HCT116 (cell line): Measurements from ENCODE around the gene FOXJ1. TPM values are rescaled to one million over a fixed set of nuclear protein-coding genes. Genes with fewer than 3 reads are reported as not detected.

Experiments used
- ATAC-seq: fragments of 200-7000 bp; cut with Tn5 transposase; 2 replicates; pipeline ENCODE4 v1.9.1; 2020; ENCODE audit warnings: mild to moderate bottlenecking, moderate library complexity
- BruUV-seq: library from RNA; stranded (reverse); fragments of 400-500 nt; replicated peaks from 2 replicates; lab custom pipeline; 2021; lab: Mats Ljungman, UMichigan
- CTCF ChIA-PET: fragments of 300-600 bp; sonication (Branson Sonifier 250); formaldehyde crosslinking; loops from one replicate; lab custom pipeline; 2021; ENCODE audit warnings: antibody characterized with exemption; lab: Charles Lee
- POLR2A ChIA-PET: fragments of 300-600, 350-600 bp; sonication (Branson Sonifier 250); formaldehyde crosslinking; loops from one replicate; lab custom pipeline; 2021; ENCODE audit warnings: antibody characterized with exemption; lab: Charles Lee
- RAD21 ChIA-PET, 2 experiments: fragments of 300-600 bp; sonication (Branson Sonifier 250); formaldehyde crosslinking; loops; one replicate each; lab custom pipeline; 2023; ENCODE audit warnings: low total read pairs in 2 of 2; ENCODE audit not compliant: uncharacterized antibody in 2 of 2, unreplicated experiment in 2 of 2, low non-redundant PET in 1 of 2; lab: Charles Lee
- DNase-seq: peaks from one replicate; pipeline ENCODE4 v3.0.0-alpha.2; 2010; ENCODE audit warnings: low read depth, low spot score
- H2AFZ ChIP-seq: fragments of 200-600 bp; shearing (Covaris generic), sonication (generic); 2 replicates; pipeline ENCODE4 v1.6.1; 2017; ENCODE audit warnings: low read depth, mixed run types, mixed read lengths, antibody characterized with exemption, low read length; ENCODE audit not compliant: poor library complexity, severe bottlenecking
- H3K27ac ChIP-seq: 2 replicates; pipeline ENCODE4 v1.5.1; 2012; ENCODE audit warnings: low read depth, low read length
- H3K27me3 ChIP-seq: fragments of 200-600 bp; sonication (generic); 2 replicates; pipeline ENCODE4 v1.6.1; 2016; ENCODE audit warnings: mixed run types, low read length, mixed read lengths; ENCODE audit not compliant: insufficient read depth
- H3K36me3 ChIP-seq, 2 experiments: fragments of 200-500 bp in 1 of 2; fragments of 200-600 bp in 1 of 2; sonication (Bioruptor generic) in 1 of 2; sonication (generic) in 1 of 2; 2 replicates each; pipeline versions ENCODE4 v1.5.1 to v1.6.1; 2014 to 2016; ENCODE audit warnings: low read length in 2 of 2, inconsistent platforms in 1 of 2, mixed read lengths in 1 of 2, mixed run types in 1 of 2; ENCODE audit not compliant: insufficient read depth in 2 of 2, control insufficient read depth in 1 of 2
- H3K4me1 ChIP-seq, 2 experiments: fragments of 200-600 bp in 1 of 2; sonication (generic) in 1 of 2; 2 replicates each; pipeline versions ENCODE4 v1.5.1 to v1.6.1; 2012 to 2017; ENCODE audit warnings: low read length in 2 of 2, inconsistent platforms in 1 of 2, mild to moderate bottlenecking in 1 of 2, mixed read lengths in 1 of 2, mixed run types in 1 of 2, moderate library complexity in 1 of 2; ENCODE audit not compliant: insufficient read depth in 2 of 2, control insufficient read depth in 1 of 2
- H3K4me2 ChIP-seq: fragments of 200-600 bp; sonication (generic); 2 replicates; pipeline ENCODE4 v1.6.1; 2017; ENCODE audit warnings: mixed run types, low read length, mixed read lengths
- H3K4me3 ChIP-seq, 2 experiments: fragments of 200-600 bp in 1 of 2; sonication (generic) in 1 of 2; replicated peaks in 1 of 2; 2 replicates each; pipeline ENCODE4 v1.5.1; 2011 to 2016; ENCODE audit warnings: low read length in 2 of 2, control low read depth in 1 of 2, low read depth in 1 of 2, mild to moderate bottlenecking in 1 of 2, mixed read lengths in 1 of 2, mixed run types in 1 of 2
- H3K79me2 ChIP-seq: fragments of 200-600 bp; sonication (generic); 2 replicates; pipeline ENCODE4 v1.6.1; 2017; ENCODE audit warnings: mild to moderate bottlenecking, mixed run types, low read length, moderate library complexity, mixed read lengths; ENCODE audit not compliant: insufficient read depth
- H3K9ac ChIP-seq: fragments of 200-600 bp; sonication (generic); 2 replicates; pipeline ENCODE4 v1.6.1; 2016; ENCODE audit warnings: low read length, mixed read lengths
- H3K9me2 ChIP-seq: fragments of 200-600 bp; sonication (generic), shearing (Covaris generic); 2 replicates; pipeline ENCODE4 v1.6.1; 2017; ENCODE audit warnings: mixed run types, mild to moderate bottlenecking, moderate library complexity; ENCODE audit not compliant: insufficient read depth
- H3K9me3 ChIP-seq, 2 experiments: fragments of 200-500 bp in 1 of 2; fragments of 200-600 bp in 1 of 2; sonication (Bioruptor generic) in 1 of 2; sonication (generic) in 1 of 2; 2 replicates each; pipeline ENCODE4 v1.6.1; 2014 to 2017; ENCODE audit warnings: low read length in 2 of 2, mixed read lengths in 2 of 2, inconsistent platforms in 1 of 2, low read depth in 1 of 2, mild to moderate bottlenecking in 1 of 2, mixed run types in 1 of 2, moderate library complexity in 1 of 2; ENCODE audit not compliant: control insufficient read depth in 1 of 2, insufficient read depth in 1 of 2
- H4K20me1 ChIP-seq: fragments of 200-600 bp; sonication (generic), shearing (Covaris generic); 2 replicates; pipeline ENCODE4 v1.6.1; 2017; ENCODE audit warnings: mixed run types, mild to moderate bottlenecking, moderate library complexity; ENCODE audit not compliant: insufficient read depth
- CBX3 ChIP-seq: IDR thresholded peaks from 2 replicates; pipeline ENCODE4 v1.6.1; 2012; ENCODE audit warnings: low read depth
- CEBPB ChIP-seq: IDR thresholded peaks from 2 replicates; pipeline ENCODE4 v1.6.1; 2012; ENCODE audit warnings: low read depth
- EGR1 ChIP-seq: IDR thresholded peaks from 2 replicates; pipeline ENCODE4 v1.6.1; 2012; ENCODE audit warnings: low read depth
- ELF1 ChIP-seq: IDR thresholded peaks from 2 replicates; pipeline ENCODE4 v1.6.1; 2012; ENCODE audit warnings: low read depth, borderline replicate concordance
- EZH2 ChIP-seq: fragments of 200-600 bp; sonication (generic); IDR thresholded peaks from 2 replicates; pipeline ENCODE4 v1.6.1; 2017; ENCODE audit warnings: antibody characterized with exemption, mixed run types
- EZH2phosphoT487 ChIP-seq: fragments of 200-600 bp; IDR thresholded peaks from 2 replicates; pipeline ENCODE4 v1.6.1; 2018; ENCODE audit warnings: antibody characterized with exemption, borderline replicate concordance
- FOSL1 ChIP-seq: IDR thresholded peaks from 2 replicates; pipeline ENCODE4 v1.6.1; 2012; ENCODE audit warnings: low read depth
- JUND ChIP-seq: IDR thresholded peaks from 2 replicates; pipeline ENCODE4 v1.6.1; 2012
- MAX ChIP-seq: IDR thresholded peaks from 2 replicates; pipeline ENCODE4 v1.6.1; 2012
- POLR2A ChIP-seq: IDR thresholded peaks from 2 replicates; pipeline ENCODE4 v1.7.0; 2011; ENCODE audit warnings: borderline replicate concordance; ENCODE audit not compliant: insufficient read depth, insufficient read length; ENCODE audit errors: extremely low read depth
- POLR2AphosphoS5 ChIP-seq: IDR thresholded peaks from 2 replicates; pipeline ENCODE4 v1.6.1; 2011; ENCODE audit warnings: mild to moderate bottlenecking, low read depth, low read length, moderate library complexity
- RAD21 ChIP-seq: IDR thresholded peaks from 2 replicates; pipeline ENCODE4 v1.6.1; 2012; ENCODE audit warnings: low read depth, mild to moderate bottlenecking
- REST ChIP-seq: IDR thresholded peaks from 2 replicates; pipeline ENCODE4 v1.6.1; 2012; ENCODE audit warnings: low read depth
- SIN3A ChIP-seq: IDR thresholded peaks from 2 replicates; pipeline ENCODE4 v1.6.1; 2012; ENCODE audit warnings: low read depth
- SP1 ChIP-seq: IDR thresholded peaks from 2 replicates; pipeline ENCODE4 v1.6.1; 2012; ENCODE audit warnings: low read depth
- SRF ChIP-seq: IDR thresholded peaks from 2 replicates; pipeline ENCODE4 v1.6.1; 2012; ENCODE audit warnings: low read depth
- YY1 ChIP-seq: IDR thresholded peaks from 2 replicates; pipeline ENCODE4 v1.6.1; 2011; ENCODE audit warnings: low read length, low read depth, moderate library complexity, mild to moderate bottlenecking; ENCODE audit not compliant: insufficient replicate concordance; ENCODE audit errors: extremely low read depth
- ZBTB33 ChIP-seq: IDR thresholded peaks from 2 replicates; pipeline ENCODE4 v1.6.1; 2011; ENCODE audit warnings: mild to moderate bottlenecking, low read length, moderate library complexity; ENCODE audit not compliant: insufficient replicate concordance; ENCODE audit errors: extremely low read depth
- ZFX ChIP-seq: fragments of 450-650 bp; IDR thresholded peaks from 2 replicates; pipeline ENCODE4 v1.6.1; 2017
- ZNF274 ChIP-seq: fragments of 200-500 bp; sonication (Bioruptor generic); IDR thresholded peaks from 2 replicates; pipeline ENCODE4 v1.6.1; 2014; ENCODE audit warnings: mild to moderate bottlenecking, low read depth, low read length, inconsistent platforms
- intact Hi-C: fragments of 100-400 bp; cut with micrococcal nuclease; formaldehyde crosslinking; loops from 2 replicates; pipeline ENCODE4 v1.10.0; 2022
- total RNA-seq: library from RNA; stranded (reverse); gene quantifications from one replicate; pipeline ENCODE4 v1.2.1, GENCODE V29; 2021; ENCODE audit not compliant: unreplicated experiment

FOXJ1 gene
- total RNA-seq, 1 experiment from 2014 or later = 0.61 TPM

GRCh38 chr17:76154936-76155845 lies 14.1 kb upstream of the FOXJ1 start:
- H3K79me2 ChIP-seq = no peaks in the 10 kb centered on the region
- no peaks in the 10 kb centered on the region for H4K20me1 ChIP-seq
- H3K9me3 ChIP-seq = no peaks in the 10 kb centered on the region
- H3K27ac ChIP-seq = no peak overlapping the region
- CTCF ChIA-PET = no interaction called here
- no peak overlapping the region for H3K4me2 ChIP-seq
- H3K27me3 ChIP-seq = no peaks in the 10 kb centered on the region
- H2AFZ ChIP-seq = no peak overlapping the region
- POLR2A ChIA-PET = no interaction called here
- RAD21 ChIA-PET = no interaction called here
- ATAC-seq (no peak), DNase-seq (no peak)
- no peaks in the 10 kb centered on the region for H3K36me3 ChIP-seq
- H3K4me1 ChIP-seq = no peaks in the 10 kb centered on the region
- intact Hi-C loops = no loop called here
- no TSS peak for BruUV-seq
- no peak overlapping the region for H3K4me3 ChIP-seq
- no peaks in the 10 kb centered on the region for H3K9me2 ChIP-seq
- TF ChIP-seq POLR2AphosphoS5 (no peak), YY1 (no peak), EGR1 (no peak), FOSL1 (no peak), CBX3 (no peak), EZH2 (no peak), SRF (no peak), REST (no peak), MAX (no peak), ZNF274 (no peak), ZFX (no peak), SIN3A (no peak), ELF1 (no peak), ZBTB33 (no peak), EZH2phosphoT487 (no peak), CEBPB (no peak), SP1 (no peak), JUND (no peak), RAD21 (no peak), POLR2A (no peak)
- H3K9ac ChIP-seq = no peak overlapping the region
